ENCODE measurements around the gene SNN. TPM values are rescaled to one million over a fixed set of nuclear protein-coding genes. Genes with fewer than 3 reads are reported as not detected.

SNN gene
- total RNA-seq, 2 donors from 2014 or later, result 7.5 to 10.9 TPM

DNA sequence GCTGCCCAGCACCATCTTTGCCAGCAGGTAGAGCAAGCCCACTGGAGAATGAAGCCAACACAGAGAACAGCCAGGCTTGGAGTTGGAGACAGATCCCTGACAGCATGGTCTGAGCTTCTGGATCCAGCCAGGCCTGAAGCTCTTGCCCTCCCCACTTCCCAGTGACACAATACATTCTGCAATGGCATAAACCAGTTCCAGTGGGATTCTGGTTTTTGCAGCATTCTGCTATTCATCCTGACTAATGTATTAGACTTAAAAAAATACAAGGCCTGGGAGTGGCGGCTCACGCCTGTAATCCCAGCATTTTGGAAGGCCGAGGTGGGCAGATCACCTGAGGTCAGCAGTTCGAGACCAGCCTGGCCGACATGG is 41.0 kb upstream of the SNN start:
- intact Hi-C loops (cut with DNase I), result no loop called here
- TF ChIP-seq POLR2A (IDR thresholded peaks at IDR 0.05), result no peak
- TF ChIP-seq, protein P1, sequence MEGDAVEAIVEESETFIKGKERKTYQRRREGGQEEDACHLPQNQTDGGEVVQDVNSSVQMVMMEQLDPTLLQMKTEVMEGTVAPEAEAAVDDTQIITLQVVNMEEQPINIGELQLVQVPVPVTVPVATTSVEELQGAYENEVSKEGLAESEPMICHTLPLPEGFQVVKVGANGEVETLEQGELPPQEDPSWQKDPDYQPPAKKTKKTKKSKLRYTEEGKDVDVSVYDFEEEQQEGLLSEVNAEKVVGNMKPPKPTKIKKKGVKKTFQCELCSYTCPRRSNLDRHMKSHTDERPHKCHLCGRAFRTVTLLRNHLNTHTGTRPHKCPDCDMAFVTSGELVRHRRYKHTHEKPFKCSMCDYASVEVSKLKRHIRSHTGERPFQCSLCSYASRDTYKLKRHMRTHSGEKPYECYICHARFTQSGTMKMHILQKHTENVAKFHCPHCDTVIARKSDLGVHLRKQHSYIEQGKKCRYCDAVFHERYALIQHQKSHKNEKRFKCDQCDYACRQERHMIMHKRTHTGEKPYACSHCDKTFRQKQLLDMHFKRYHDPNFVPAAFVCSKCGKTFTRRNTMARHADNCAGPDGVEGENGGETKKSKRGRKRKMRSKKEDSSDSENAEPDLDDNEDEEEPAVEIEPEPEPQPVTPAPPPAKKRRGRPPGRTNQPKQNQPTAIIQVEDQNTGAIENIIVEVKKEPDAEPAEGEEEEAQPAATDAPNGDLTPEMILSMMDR (IDR thresholded peaks at IDR 0.05), result no peak
- ATAC-seq (no peak), DNase-seq (no peak)
- no peaks in the 10 kb centered on the region for H3K27me3 ChIP-seq
- 71 to 77% methylated on average over 3 to 5 of the region's 5 CpGs for WGBS, 2 donors
- H3K9me3 ChIP-seq, result no peaks in the 10 kb centered on the region
- no peaks in the 10 kb centered on the region for H3K36me3 ChIP-seq (replicated peaks in 1 of 2; ENCODE audit: insufficient read depth in 1 of 2, low read depth in 2 of 2)
- no peak overlapping the region for H3K4me3 ChIP-seq
- H3K27ac ChIP-seq, result no peak overlapping the region
- peaks cover 19% of the 10 kb centered on the region for H3K4me1 ChIP-seq

DNA sequence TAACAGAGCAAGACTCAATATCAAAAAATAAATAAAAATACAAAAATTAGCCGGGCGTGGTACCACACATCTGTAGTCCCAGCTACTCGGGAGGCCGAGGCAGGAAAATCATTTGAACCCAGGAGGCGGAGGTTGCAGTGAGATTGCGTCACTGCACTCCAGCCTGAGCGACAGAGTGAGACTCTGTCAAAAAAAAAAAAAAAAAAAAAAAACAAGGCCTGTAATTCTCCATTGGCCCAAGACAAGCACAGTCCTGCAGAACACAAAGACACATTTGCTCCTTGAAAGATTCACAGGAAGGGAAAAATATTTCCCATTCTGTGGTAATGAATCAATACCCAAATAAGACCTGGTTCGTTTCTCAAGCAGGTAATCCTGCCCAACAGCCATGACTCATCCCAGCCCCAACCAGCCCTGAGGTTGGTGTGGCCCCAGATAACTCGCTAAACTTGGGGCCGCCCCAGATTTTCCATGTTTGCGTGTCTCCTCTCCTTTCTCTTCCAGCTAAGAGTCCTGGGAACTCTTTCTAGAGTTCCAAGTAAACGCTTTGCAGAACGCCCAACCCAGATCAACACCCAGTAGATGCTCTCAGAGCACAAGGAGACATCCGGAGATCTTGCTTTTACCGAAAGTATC is 40.3 kb upstream of the SNN start:
- 64 to 74% methylated on average over 15 of the region's 15 CpGs for WGBS, 2 donors
- DNase-seq, result no peak

DNA sequence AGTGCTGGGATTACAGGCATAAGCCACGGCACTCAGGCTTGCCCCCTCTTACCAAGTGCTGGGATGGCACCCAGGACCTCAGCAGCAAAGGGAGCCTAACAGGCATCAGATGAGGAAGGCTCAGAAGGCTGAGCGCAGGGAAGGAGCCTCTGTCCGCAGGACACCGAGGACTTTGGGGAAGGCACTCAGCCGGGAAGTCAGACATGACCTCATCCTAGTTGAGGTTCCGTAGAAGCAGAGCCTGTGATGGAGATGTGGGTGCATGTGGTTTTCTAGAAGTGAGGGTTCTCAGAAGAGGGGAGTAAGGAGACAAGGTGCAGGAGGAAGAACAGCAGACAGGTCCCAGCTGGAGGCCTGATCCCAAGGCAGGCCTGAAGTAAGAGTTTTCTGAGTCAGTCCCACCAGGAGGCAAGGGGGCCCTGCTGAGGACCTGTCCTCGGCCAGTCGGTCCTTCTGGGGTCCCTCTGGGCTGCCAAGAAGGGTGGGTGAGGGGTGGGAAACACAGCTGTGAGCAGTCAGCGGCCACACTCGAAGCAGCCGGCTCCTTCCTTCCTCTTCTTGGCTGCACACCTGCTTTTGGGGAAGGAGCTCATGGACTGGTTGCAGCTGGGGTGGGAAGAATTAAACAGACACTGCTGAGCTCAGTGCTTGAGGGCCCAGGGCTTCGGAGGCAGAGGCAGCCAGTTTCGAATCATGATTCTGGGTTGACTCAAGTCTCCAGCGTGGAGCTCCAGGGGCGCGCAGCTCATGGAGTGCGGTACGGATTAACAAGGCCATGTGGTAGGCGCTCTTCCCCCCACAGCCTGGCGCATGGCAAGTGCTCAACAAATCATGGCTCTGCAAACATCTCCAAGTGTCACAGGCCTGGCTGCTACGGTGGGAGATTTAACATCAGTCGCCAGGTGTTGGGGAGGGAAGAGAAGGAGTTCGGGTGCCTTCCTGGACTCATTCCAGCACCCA is 38.9 kb upstream of the SNN start:
- ATAC-seq (peak; percentile 37), DNase-seq (peak in 3 of 4 donors; percentile 60 to 70 (median 67))
- Histone ChIP-seq H3K27me3 (no peaks in the 10 kb centered on the region), H3K27ac (peak overlapping the region in 2 of 4 donors; percentile 18 to 47), H3K4me1 (peaks cover 27% of the 10 kb centered on the region), H3K4me3 (no peak overlapping the region), H3K9me3 (no peaks in the 10 kb centered on the region), H3K36me3 (replicated peaks in 1 of 2; ENCODE audit: insufficient read depth in 1 of 2, low read depth in 2 of 2) (no peaks in the 10 kb centered on the region)
- WGBS, 2 donors, result 37 to 58% methylated on average over 7 to 23 of the region's 23 CpGs
- intact Hi-C loops (cut with DNase I), result no loop called here
- TF ChIP-seq POLR2A (IDR thresholded peaks at IDR 0.05), result no peak
- TF ChIP-seq, protein P1 (IDR thresholded peaks at IDR 0.05), result no peak

More for the DNA sequence above, 40.3 kb upstream of the SNN start:
- Histone ChIP-seq H3K9me3 (no peaks in the 10 kb centered on the region), H3K36me3 (replicated peaks in 1 of 2; ENCODE audit: insufficient read depth in 1 of 2, low read depth in 2 of 2) (no peaks in the 10 kb centered on the region), H3K27ac (no peak overlapping the region), H3K27me3 (no peaks in the 10 kb centered on the region), H3K4me1 (peaks cover 25% of the 10 kb centered on the region), H3K4me3 (no peak overlapping the region)
- no peak for TF ChIP-seq POLR2A (IDR thresholded peaks at IDR 0.05)
- TF ChIP-seq, protein P1 (IDR thresholded peaks at IDR 0.05), result no peak
- intact Hi-C loops (cut with DNase I), result no loop called here
- ATAC-seq, result no peak

DNA sequence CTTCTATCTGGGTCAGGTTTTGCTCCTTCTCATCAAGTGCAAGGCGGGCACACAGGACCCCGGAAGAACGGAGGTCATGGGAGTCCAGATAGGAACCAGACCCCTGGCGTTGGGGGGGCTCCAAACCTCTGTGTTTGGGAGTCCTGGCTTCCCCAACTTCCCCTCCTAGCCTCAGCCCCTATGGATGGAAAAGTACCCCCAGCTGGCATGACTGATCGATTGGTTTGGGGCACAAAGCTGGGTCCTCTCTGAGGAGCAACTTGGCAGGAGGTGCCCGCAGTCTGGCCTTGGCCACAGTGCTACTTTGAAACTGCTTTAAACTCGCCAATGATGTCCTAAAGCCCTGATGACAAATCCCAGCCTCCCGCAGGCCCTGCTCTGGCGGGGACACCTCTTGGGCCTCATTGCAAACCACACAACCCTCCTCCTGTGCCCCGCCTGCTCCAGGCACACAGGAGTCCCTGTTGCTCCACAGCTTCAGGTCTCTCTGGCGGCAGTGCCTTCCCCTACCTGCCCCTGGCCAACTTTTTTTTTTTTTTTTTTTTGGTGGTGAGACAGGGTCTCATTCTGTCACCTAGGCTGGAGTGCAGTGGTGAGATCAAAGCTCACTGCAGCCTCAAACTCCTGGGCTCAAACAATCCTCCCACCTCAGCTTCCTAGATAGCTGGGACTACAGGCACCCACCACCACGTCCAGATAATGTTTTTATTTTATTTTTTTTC is 38.0 kb upstream of the SNN start:
- WGBS, 2 donors, result 36 to 41% methylated on average over 9 to 12 of the region's 12 CpGs
- ATAC-seq (peak; percentile 21), DNase-seq (peak in 1 of 4 donors; percentile 24)
- Histone ChIP-seq H3K4me1 (peaks cover 27% of the 10 kb centered on the region), H3K4me3 (no peak overlapping the region), H3K27ac (peak overlapping the region in 2 of 4 donors; percentile 18 to 47), H3K9me3 (no peaks in the 10 kb centered on the region), H3K36me3 (replicated peaks in 1 of 2; ENCODE audit: insufficient read depth in 1 of 2, low read depth in 2 of 2) (no peaks in the 10 kb centered on the region), H3K27me3 (no peaks in the 10 kb centered on the region)
- no peak for TF ChIP-seq POLR2A (IDR thresholded peaks at IDR 0.05)
- TF ChIP-seq, protein P1 (IDR thresholded peaks at IDR 0.05), result no peak
- intact Hi-C loops (cut with DNase I), result no loop called here
